HEK293 (cell line): ENCODE results near the gene MAP3K15.
"Not testable (repeated sequence)": the region's sequence is repeated elsewhere in the genome, so short reads cannot be mapped to it uniquely, and the experiment has no call there.

Experiments used
- CTCF ChIA-PET: fragments of 350-600 bp; formaldehyde crosslinking; extraction: SDS; loops from one replicate; lab custom pipeline; 2021; ENCODE audit warnings: antibody characterized with exemption; lab: Yijun Ruan, JAX
- POLR2A ChIA-PET: fragments of 300-600 bp; formaldehyde crosslinking; extraction: SDS; loops from one replicate; lab custom pipeline; 2020; ENCODE audit warnings: antibody characterized with exemption, inconsistent platforms; lab: Yijun Ruan, JAX
- H3K27ac ChIP-seq: fragments of 200-500 bp; sonication (Bioruptor generic); 2 replicates; pipeline ENCODE4 v1.5.1; 2014; ENCODE audit warnings: low read depth, low read length, control low read depth, inconsistent platforms; ENCODE audit errors: extremely low read depth
- H3K36me3 ChIP-seq, 2 experiments: fragments of 200-500 bp in 1 of 2; sonication (Bioruptor generic) in 1 of 2; 1 replicate in 1 of 2; 2 replicates in 1 of 2; pipeline ENCODE4 v1.5.1; 2014 to 2017; ENCODE audit warnings: inconsistent platforms in 2 of 2, low read length in 2 of 2; ENCODE audit not compliant: control insufficient read depth in 2 of 2, insufficient read depth in 1 of 2
- H3K4me1 ChIP-seq: fragments of 200-500 bp; sonication (Bioruptor generic); 2 replicates; pipeline ENCODE4 v1.5.1; 2014; ENCODE audit warnings: mild to moderate bottlenecking, low read length, inconsistent platforms; ENCODE audit not compliant: control insufficient read depth, insufficient read depth
- H3K4me3 ChIP-seq: 2 replicates; pipeline ENCODE4 v1.5.1; 2011; ENCODE audit warnings: low read depth, mild to moderate bottlenecking, control low read depth, low read length, moderate library complexity
- H3K9me3 ChIP-seq: fragments of 200-500 bp; sonication (Bioruptor generic); 2 replicates; pipeline ENCODE4 v1.5.1; 2014; ENCODE audit warnings: low read depth, low read length, inconsistent platforms; ENCODE audit not compliant: control insufficient read depth, insufficient read depth
- FEZF1 ChIP-seq: fragments of 450-650 bp; formaldehyde crosslinking; IDR thresholded peaks from 2 replicates; pipeline ENCODE4 v1.5.1; 2016; ENCODE audit warnings: missing biosample characterization, missing genetic modification characterization
- HOXD13 ChIP-seq: sonication (generic); formaldehyde crosslinking; IDR thresholded peaks from 2 replicates; pipeline ENCODE4 v1.8.0; 2022; ENCODE audit warnings: missing genetic modification reagents, borderline replicate concordance
- SCRT2 ChIP-seq: fragments of 450-650 bp; formaldehyde crosslinking; IDR thresholded peaks from 2 replicates; pipeline ENCODE4 v1.5.1; 2016; ENCODE audit warnings: missing biosample characterization, missing genetic modification characterization
- SP2 ChIP-seq: fragments of 450-650 bp; formaldehyde crosslinking; IDR thresholded peaks from 2 replicates; pipeline ENCODE4 v1.5.1; 2016; ENCODE audit warnings: missing biosample characterization, missing genetic modification characterization
- YY1 ChIP-seq: fragments of 450-650 bp; formaldehyde crosslinking; IDR thresholded peaks from 2 replicates; pipeline ENCODE4 v1.5.1; 2018; ENCODE audit warnings: missing biosample characterization, missing genetic modification characterization
- ZIC2 ChIP-seq: fragments of 450-650 bp; formaldehyde crosslinking; IDR thresholded peaks from 2 replicates; pipeline ENCODE4 v1.5.1; 2016; ENCODE audit warnings: missing biosample characterization, missing genetic modification characterization
- ZNF10 ChIP-seq: fragments of 450-650 bp; formaldehyde crosslinking; IDR thresholded peaks from 2 replicates; pipeline ENCODE4 v1.5.1; 2017; ENCODE audit warnings: missing biosample characterization, missing genetic modification characterization
- ZNF112 ChIP-seq: fragments of 450-650 bp; formaldehyde crosslinking; IDR thresholded peaks from 2 replicates; pipeline ENCODE4 v1.5.0; 2017; ENCODE audit warnings: missing biosample characterization, missing genetic modification characterization
- ZNF146 ChIP-seq: fragments of 450-650 bp; formaldehyde crosslinking; IDR thresholded peaks from 2 replicates; pipeline ENCODE4 v1.5.1; 2016; ENCODE audit warnings: missing biosample characterization, missing genetic modification characterization
- ZNF157 ChIP-seq: fragments of 450-650 bp; formaldehyde crosslinking; IDR thresholded peaks from 2 replicates; pipeline ENCODE4 v1.5.1; 2016; ENCODE audit warnings: missing biosample characterization, missing genetic modification characterization
- ZNF354C ChIP-seq: fragments of 450-650 bp; formaldehyde crosslinking; IDR thresholded peaks from 2 replicates; pipeline ENCODE4 v1.5.1; 2016; ENCODE audit warnings: missing biosample characterization, missing genetic modification characterization, low read depth, borderline replicate concordance
- ZNF416 ChIP-seq: fragments of 450-650 bp; formaldehyde crosslinking; IDR thresholded peaks from 2 replicates; pipeline ENCODE4 v1.5.1; 2016; ENCODE audit warnings: missing biosample characterization, missing genetic modification characterization
- ZNF449 ChIP-seq: fragments of 450-650 bp; formaldehyde crosslinking; IDR thresholded peaks from 2 replicates; pipeline ENCODE4 v1.5.1; 2017; ENCODE audit warnings: missing biosample characterization, mild to moderate bottlenecking, missing genetic modification characterization, moderate library complexity
- ZNF544 ChIP-seq: fragments of 450-650 bp; formaldehyde crosslinking; IDR thresholded peaks from 2 replicates; pipeline ENCODE4 v1.5.0; 2017; ENCODE audit warnings: missing biosample characterization, missing genetic modification characterization
- ZNF580 ChIP-seq: fragments of 450-650 bp; formaldehyde crosslinking; IDR thresholded peaks from 2 replicates; pipeline ENCODE4 v1.5.1; 2016; ENCODE audit warnings: missing biosample characterization, missing genetic modification characterization
- ZNF624 ChIP-seq: fragments of 450-650 bp; formaldehyde crosslinking; IDR thresholded peaks from 2 replicates; pipeline ENCODE4 v1.5.1; 2017; ENCODE audit warnings: missing biosample characterization, missing genetic modification characterization
- ZNF664 ChIP-seq: fragments of 450-650 bp; formaldehyde crosslinking; IDR thresholded peaks from 2 replicates; pipeline ENCODE4 v1.5.1; 2016; ENCODE audit warnings: missing biosample characterization, missing genetic modification characterization
- ZNF701 ChIP-seq: fragments of 450-650 bp; formaldehyde crosslinking; IDR thresholded peaks from 2 replicates; pipeline ENCODE4 v1.5.1; 2016; ENCODE audit warnings: missing biosample characterization, missing genetic modification characterization
- TF ChIP-seq, protein P1 (sequence below): fragments of 450-650 bp; formaldehyde crosslinking; IDR thresholded peaks from 2 replicates; pipeline ENCODE4 v1.5.1; 2016; ENCODE audit warnings: missing biosample characterization, missing genetic modification characterization

The MAP3K15 gene

GRCh38 chrX:19443869-19444526 is 71.3 kb downstream of the MAP3K15 start (continued):
- TF ChIP-seq ZNF10 (tag by site-specific recombination) (no peak), SP2 (tag by site-specific recombination) (no peak), ZNF416 (tag by site-specific recombination) (no peak), ZNF354C (tag by site-specific recombination) (no peak), ZNF112 (tag by site-specific recombination) (no peak)

DNA sequence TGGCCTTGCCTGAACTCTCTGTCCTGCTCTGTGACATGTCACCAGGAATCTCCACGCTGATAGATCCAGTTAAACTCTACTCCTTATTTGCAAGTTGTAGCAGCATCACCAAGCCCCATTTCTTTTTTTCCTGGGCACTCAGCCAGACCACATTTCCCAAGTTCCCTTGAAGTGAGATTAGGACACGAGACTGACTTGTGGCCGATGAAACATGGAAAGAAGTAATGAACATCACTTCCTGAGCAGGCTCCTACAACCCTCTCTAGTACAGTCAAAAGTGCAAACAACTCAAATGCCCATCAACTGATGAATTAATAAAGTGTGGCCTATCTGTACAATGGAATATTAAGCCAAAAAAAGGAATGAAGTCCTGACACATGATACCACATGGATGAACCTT is 74.6 kb downstream of the MAP3K15 start:
- Histone ChIP-seq H3K4me3 (no peak overlapping the region), H3K4me1 (no peaks in the 10 kb centered on the region)
- POLR2A ChIA-PET, result no interaction called here
- TF ChIP-seq ZNF664 (no peak), ZNF10 (tag by site-specific recombination) (peak; percentile 83), FEZF1 (tag by site-specific recombination) (peak; percentile 20; the same call in 1 of the 2 replicates), ZNF449 (tag by site-specific recombination) (no peak), ZNF624 (tag by site-specific recombination) (no peak), ZNF544 (tag by site-specific recombination) (no peak), HOXD13 (CRISPR knock-in tag) (no peak), ZIC2 (tag by site-specific recombination) (no peak), ZNF354C (tag by site-specific recombination) (no peak), ZNF157 (tag by site-specific recombination) (no peak), YY1 (tag by site-specific recombination) (no peak), ZNF701 (no peak)
- TF ChIP-seq, protein P1, sequence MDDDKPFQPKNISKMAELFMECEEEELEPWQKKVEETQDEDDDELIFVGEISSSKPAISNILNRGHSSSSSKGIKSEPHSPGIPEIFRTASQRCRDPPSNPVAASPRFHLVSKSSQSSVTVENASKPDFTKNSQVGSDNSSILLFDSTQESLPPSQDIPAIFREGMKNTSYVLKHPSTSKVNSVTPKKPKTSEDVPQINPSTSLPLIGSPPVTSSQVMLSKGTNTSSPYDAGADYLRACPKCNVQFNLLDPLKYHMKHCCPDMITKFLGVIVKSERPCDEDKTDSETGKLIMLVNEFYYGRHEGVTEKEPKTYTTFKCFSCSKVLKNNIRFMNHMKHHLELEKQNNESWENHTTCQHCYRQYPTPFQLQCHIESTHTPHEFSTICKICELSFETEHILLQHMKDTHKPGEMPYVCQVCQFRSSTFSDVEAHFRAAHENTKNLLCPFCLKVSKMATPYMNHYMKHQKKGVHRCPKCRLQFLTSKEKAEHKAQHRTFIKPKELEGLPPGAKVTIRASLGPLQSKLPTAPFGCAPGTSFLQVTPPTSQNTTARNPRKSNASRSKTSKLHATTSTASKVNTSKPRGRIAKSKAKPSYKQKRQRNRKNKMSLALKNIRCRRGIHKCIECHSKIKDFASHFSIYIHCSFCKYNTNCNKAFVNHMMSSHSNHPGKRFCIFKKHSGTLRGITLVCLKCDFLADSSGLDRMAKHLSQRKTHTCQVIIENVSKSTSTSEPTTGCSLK, result no peak
- TF ChIP-seq, all 188 proteins: peak for 2
- H3K36me3 ChIP-seq, result peaks cover 0 to 11% of the 10 kb centered on the region in 2 experiments; a peak in 1 of 3 replicates
- no peaks in the 10 kb centered on the region for H3K9me3 ChIP-seq
- H3K27ac ChIP-seq, result no peak overlapping the region
- CTCF ChIA-PET, result no interaction called here

GRCh38 chrX:19422661-19423060 is 92.6 kb downstream of the MAP3K15 start:
- H3K27ac ChIP-seq, POLR2A ChIA-PET, H3K4me3 ChIP-seq, H3K4me1 ChIP-seq, H3K9me3 ChIP-seq, CTCF ChIA-PET: not testable (repeated sequence)
- TF ChIP-seq SCRT2 (tag by site-specific recombination) (0 out of 2 replicates have a peak, but pooled peaks have one; percentile 1), ZNF580 (tag by site-specific recombination) (0 out of 2 replicates have a peak, but pooled peaks have one; percentile 17), ZNF146 (peak; percentile 92)
- peaks cover 0 to 16% of the 10 kb centered on the region in 2 experiments; a peak in 2 of 3 replicates for H3K36me3 ChIP-seq
